GM13977 (cell line): ENCODE data around the gene NHSL2.

ENCODE experiments used
- DNase-seq: peaks from one replicate; pipeline ENCODE4 v3.0.0; 2012; ENCODE audit warnings: low spot score
- CTCF ChIP-seq: IDR thresholded peaks from 2 replicates; pipeline ENCODE4 v1.5.1; 2012; ENCODE audit warnings: mild to moderate bottlenecking, control low read depth; ENCODE audit not compliant: insufficient read depth; ENCODE audit errors: extremely low read depth, missing control alignments
- in situ Hi-C: fragments of 300-500 bp; cut with MboI; formaldehyde crosslinking; loops from one replicate; pipeline ENCODE4 v1.12.0; 2022; ENCODE audit warnings: low sequenced_read_pairs, low pct_unique_long_range_greater_than_20kb, mixed read lengths, inconsistent platforms; ENCODE audit not compliant: unreplicated experiment

NHSL2 gene

DNA sequence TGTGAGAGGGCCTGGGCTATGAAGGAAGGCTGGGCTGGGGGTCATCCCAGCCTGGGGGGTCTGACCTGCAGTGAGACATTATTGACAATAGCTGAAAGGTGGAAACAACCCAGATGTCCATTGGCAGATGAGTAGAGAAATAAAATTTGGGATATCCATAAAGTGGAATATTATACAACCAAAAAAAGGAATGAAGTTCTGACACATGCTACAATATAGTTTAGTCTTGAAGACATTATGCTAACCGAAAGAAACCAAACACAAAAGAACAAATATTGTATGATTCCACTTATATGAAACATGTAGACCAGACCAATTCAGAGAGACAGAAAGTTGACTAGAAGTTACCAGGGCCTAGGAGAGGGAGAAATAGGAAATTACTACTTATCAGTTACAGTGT, 176.3 kb downstream of the NHSL2 start:
- DNase-seq = no peak
- in situ Hi-C loops = no loop called here
- no peak for TF ChIP-seq CTCF

GRCh38 chrX:72088761-72089160, 178.1 kb downstream of the NHSL2 start:
- DNase-seq = no peak
- in situ Hi-C loops = no loop called here
- no peak for TF ChIP-seq CTCF

- no peak for TF ChIP-seq CTCF
- no peak for DNase-seq
- in situ Hi-C loops = no loop called here
These were observed 178.6 kb downstream of the NHSL2 start for GRCh38 chrX:72089254-72089653.

DNA sequence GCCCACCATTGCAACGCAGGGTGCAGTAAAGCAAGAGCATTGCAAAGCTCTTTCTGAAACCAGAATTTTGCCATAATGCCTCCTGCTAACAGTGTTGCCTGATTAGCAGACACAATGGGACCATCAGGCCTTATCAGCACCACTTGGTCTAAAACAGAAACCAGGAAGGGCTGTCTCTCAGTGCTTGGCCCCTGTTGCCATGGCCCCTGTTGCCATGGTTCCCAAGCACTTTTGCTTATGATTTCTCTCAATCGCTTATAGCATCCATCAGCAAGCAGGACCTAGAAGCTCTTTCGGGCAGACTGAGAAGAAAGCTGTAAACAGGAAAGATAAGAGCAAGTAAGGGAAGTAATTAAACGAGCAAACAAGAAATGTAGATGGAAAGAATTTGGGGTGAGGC, 184.2 kb downstream of the NHSL2 start:
- TF ChIP-seq CTCF = no peak
- in situ Hi-C loops = no loop called here
- peak; percentile 49 for DNase-seq

GRCh38 chrX:72095370-72095769, 184.7 kb downstream of the NHSL2 start:
- TF ChIP-seq CTCF = no peak
- in situ Hi-C loops = no loop called here
- DNase-seq = no peak

DNA sequence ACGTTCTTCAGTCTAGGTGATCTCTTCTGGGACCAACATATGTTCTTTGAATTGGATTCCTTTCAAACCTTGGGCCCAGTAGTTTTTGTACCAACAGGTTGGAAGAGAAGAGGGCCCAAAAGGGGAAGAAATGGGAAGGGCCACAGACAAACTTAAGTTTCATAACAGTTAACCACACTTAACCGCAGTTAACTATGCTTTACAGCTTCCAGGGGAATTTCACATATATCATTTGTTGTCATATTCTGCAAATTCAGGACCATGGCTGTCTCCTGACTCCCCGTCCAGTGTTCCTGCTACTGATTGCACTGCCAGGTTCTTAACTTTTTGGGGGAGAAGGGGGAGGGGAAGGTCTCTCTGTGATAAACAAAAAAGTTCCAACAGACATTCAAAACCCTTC, 186.5 kb downstream of the NHSL2 start:
- DNase-seq = no peak
- no peak for TF ChIP-seq CTCF
- in situ Hi-C loops = no loop called here
